ENCODE measurements around the gene CDH13. TPM values are rescaled to one million over a fixed set of nuclear protein-coding genes. Genes with fewer than 3 reads are reported as not detected.

Gene CDH13
- total RNA-seq, 1 donor from 2014 or later, result 81.1 TPM

GRCh38 chr16:83847371-83848225, 1220.8 kb downstream of the CDH13 start:
- peaks cover 5% of the 10 kb centered on the region for H3K27me3 Mint-ChIP-seq (ENCODE audit: unreplicated experiment)
- peaks cover 35% of the 10 kb centered on the region for H3K4me1 Mint-ChIP-seq (ENCODE audit: low read depth, unreplicated experiment)
- no peaks in the 10 kb centered on the region for H3K36me3 Mint-ChIP-seq (ENCODE audit: unreplicated experiment)
- DNase-seq, result no peak
- H3K4me3 Mint-ChIP-seq (ENCODE audit: unreplicated experiment), result peak overlapping the region; percentile 14
- no peak for TF ChIP-seq CTCF (IDR thresholded peaks at IDR 0.05; ENCODE audit: partially characterized antibody, unreplicated experiment)
- H3K27ac Mint-ChIP-seq (ENCODE audit: unreplicated experiment), result peak overlapping the region; percentile 82
- peaks cover 2% of the 10 kb centered on the region for H3K9me3 Mint-ChIP-seq (ENCODE audit: unreplicated experiment)

GRCh38 chr16:83849421-83849820, 1222.7 kb downstream of the CDH13 start:
- peak overlapping the region; percentile 39 for H3K4me3 Mint-ChIP-seq (ENCODE audit: unreplicated experiment)
- peaks cover 35% of the 10 kb centered on the region for H3K4me1 Mint-ChIP-seq (ENCODE audit: low read depth, unreplicated experiment)
- peaks cover 2% of the 10 kb centered on the region for H3K9me3 Mint-ChIP-seq (ENCODE audit: unreplicated experiment)
- DNase-seq, result peak; percentile 29
- no peak for TF ChIP-seq CTCF (IDR thresholded peaks at IDR 0.05; ENCODE audit: partially characterized antibody, unreplicated experiment)
- peak overlapping the region; percentile 71 for H3K27ac Mint-ChIP-seq (ENCODE audit: unreplicated experiment)
- peaks cover 8% of the 10 kb centered on the region for H3K27me3 Mint-ChIP-seq (ENCODE audit: unreplicated experiment)
- no peaks in the 10 kb centered on the region for H3K36me3 Mint-ChIP-seq (ENCODE audit: unreplicated experiment)

Small RNA genes within 50 kb of the gene (microRNA-seq; reads per million reads assigned to microRNA genes)
- gene MIR3182 (ENCODE audit: unreplicated experiment) (not detected), gene MIR8058 (ENCODE audit: unreplicated experiment) (not detected)
